ENCODE results near the gene USP6NL. TPM values are rescaled to one million over a fixed set of nuclear protein-coding genes. Genes with fewer than 3 reads are reported as not detected.

USP6NL gene
- 10 to 100 TPM; 28.8 to 56.4 (median 34.0) TPM for total RNA-seq

DNA sequence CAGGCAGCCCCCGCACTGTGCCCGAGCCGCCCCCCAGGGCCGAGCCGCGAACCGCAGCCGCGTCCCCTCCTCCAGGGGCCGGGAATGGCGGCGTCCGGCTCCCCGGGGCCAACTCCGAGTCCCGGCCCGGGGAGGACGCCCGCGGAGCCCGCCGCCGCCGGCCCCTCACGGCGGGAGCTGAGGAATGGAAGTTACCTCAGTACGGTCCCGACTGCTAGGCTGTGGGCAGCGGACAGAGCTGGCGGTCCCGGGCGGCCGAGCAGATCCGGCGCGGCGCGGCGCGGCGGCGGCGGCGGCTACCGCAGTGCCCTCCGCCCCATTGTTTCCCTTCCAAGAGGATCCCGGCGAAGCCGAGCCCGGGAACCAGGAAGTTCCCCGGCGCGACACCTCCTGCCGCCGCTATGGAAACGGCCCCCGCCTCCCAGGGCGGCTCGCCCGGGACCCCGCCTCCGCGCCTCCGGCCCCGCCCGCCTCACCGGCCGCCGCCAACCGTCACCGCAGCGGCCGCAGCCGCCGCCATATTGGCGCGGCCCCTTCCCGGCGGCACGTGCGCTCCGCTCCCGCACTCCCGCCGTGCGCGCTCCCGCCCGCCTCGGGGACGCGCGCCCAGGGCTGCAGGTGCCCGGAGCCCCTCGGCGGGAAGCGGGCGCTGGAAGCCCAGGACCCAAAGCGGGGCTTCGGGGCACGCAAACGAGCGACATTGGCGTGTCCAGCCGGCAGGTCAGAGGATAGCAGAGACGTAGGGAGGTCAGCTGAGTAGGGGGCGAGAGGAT, at the start of gene USP6NL:
Gene USP6NL, minus strand, starts transcription at position 403 of the 773 bp plus-strand sequence. CDS start 14,016 bp downstream, outside the sequence.
- peak in 3 of 4 donors; percentile 55 to 88 (median 87) for TF ChIP-seq POLR2A (IDR thresholded peaks at IDR 0.05)
- TF ChIP-seq, protein P1, sequence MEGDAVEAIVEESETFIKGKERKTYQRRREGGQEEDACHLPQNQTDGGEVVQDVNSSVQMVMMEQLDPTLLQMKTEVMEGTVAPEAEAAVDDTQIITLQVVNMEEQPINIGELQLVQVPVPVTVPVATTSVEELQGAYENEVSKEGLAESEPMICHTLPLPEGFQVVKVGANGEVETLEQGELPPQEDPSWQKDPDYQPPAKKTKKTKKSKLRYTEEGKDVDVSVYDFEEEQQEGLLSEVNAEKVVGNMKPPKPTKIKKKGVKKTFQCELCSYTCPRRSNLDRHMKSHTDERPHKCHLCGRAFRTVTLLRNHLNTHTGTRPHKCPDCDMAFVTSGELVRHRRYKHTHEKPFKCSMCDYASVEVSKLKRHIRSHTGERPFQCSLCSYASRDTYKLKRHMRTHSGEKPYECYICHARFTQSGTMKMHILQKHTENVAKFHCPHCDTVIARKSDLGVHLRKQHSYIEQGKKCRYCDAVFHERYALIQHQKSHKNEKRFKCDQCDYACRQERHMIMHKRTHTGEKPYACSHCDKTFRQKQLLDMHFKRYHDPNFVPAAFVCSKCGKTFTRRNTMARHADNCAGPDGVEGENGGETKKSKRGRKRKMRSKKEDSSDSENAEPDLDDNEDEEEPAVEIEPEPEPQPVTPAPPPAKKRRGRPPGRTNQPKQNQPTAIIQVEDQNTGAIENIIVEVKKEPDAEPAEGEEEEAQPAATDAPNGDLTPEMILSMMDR (IDR thresholded peaks at IDR 0.05): no peak
- Histone ChIP-seq H3K27me3 (no peaks in the 10 kb centered on the region), H3K27ac (peak within 1 kb of the TSS; percentile 88 to 97 (median 95)), H3K9me3 (no peaks in the 10 kb centered on the region), H3K4me3 (peak within 1 kb of the TSS; percentile 75 to 97 (median 82)), H3K4me1 (peaks cover 0 to 49% (median 10%) of the 10 kb centered on the region in 3 donors), H3K36me3 (no peaks in the 10 kb centered on the region)
- WGBS, 2 donors: 0% methylated on average over 12 to 21 of the region's 107 CpGs
- intact Hi-C loops (cut with DNase I): no loop called here
- peak; percentile 25 for DNase-seq

DNA sequence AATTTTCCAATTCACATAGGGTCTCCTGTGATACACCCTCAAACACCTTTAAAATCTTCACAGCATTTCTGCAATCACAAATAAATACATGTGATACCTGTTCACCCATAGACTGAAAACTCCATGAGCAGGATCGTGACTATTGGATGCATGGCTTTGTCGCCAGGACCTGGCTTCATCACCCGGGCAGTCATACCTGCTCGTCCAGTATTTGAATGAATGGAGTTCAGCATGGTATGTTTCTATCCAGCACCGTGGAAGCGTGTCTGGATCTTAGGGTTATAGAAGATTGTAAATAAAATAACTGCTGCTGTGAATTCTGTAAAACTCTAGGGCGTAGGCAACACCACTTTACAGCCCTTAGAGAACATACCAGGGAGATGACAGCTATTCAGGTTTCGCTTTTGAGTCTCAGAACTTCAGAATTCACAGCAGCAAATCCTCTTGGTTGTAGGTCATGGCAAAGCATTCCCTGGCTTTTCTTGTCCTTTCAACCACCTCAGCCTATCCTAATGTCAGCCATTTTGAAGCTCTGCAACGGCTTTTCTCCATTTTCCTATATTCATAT, 47.4 kb upstream of the USP6NL start:
- WGBS, 2 donors: 52 to 62% methylated on average over 9 of the region's 9 CpGs
- no peaks in the 10 kb centered on the region for H3K36me3 ChIP-seq
- DNase-seq: no peak
- H3K4me1 ChIP-seq: peaks cover 0 to 39% (median 4%) of the 10 kb centered on the region in 3 donors
- H3K27me3 ChIP-seq: no peaks in the 10 kb centered on the region
- intact Hi-C loops (cut with DNase I): no loop called here
- TF ChIP-seq POLR2A (IDR thresholded peaks at IDR 0.05): no peak
- TF ChIP-seq, protein P1 (IDR thresholded peaks at IDR 0.05): no peak
- no peak overlapping the region for H3K4me3 ChIP-seq
- H3K27ac ChIP-seq: peak overlapping the region in 3 of 4 donors; percentile 37 to 65 (median 38)
- H3K9me3 ChIP-seq: no peaks in the 10 kb centered on the region

DNA sequence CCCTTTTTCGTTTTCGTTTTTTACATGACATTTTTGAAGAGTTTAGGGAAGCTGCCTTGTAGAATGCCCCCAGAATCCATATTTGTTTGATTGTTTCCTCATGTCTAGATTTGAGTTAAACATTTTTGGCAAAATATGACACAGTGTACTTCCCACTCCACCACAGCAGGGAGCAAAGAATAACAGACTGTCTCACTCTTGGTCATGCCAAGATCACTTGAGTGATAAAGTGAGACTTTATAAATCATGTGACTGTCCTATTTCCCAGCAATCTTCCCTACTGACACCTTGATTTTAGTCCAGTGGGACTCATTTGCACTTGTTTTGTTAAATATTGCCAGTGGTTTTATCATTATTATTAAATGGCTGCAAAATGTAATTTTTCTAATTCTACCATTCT, 44.4 kb upstream of the USP6NL start:
- 51 to 71% methylated on average over 2 of the region's 2 CpGs for WGBS, 2 donors
- DNase-seq: no peak
- intact Hi-C loops (cut with DNase I): no loop called here

GRCh38 chr10:11654659-11655058, 43.2 kb upstream of the USP6NL start:
- WGBS, 2 donors: 78 to 94% methylated on average over 7 to 9 of the region's 9 CpGs

More for the DNA sequence above, 44.4 kb upstream of the USP6NL start:
- TF ChIP-seq, protein P1 (IDR thresholded peaks at IDR 0.05): no peak
- no peak for TF ChIP-seq POLR2A (IDR thresholded peaks at IDR 0.05)
- Histone ChIP-seq H3K4me1 (peaks cover 0 to 24% (median 0%) of the 10 kb centered on the region in 3 donors), H3K4me3 (no peak overlapping the region), H3K36me3 (no peaks in the 10 kb centered on the region), H3K27ac (no peak overlapping the region), H3K9me3 (no peaks in the 10 kb centered on the region), H3K27me3 (no peaks in the 10 kb centered on the region)

More at GRCh38 chr10:11654659-11655058, 43.2 kb upstream of the USP6NL start:
- intact Hi-C loops (cut with DNase I): no loop called here
- Histone ChIP-seq H3K4me3 (no peak overlapping the region), H3K4me1 (peaks cover 0 to 20% (median 0%) of the 10 kb centered on the region in 3 donors), H3K27ac (no peak overlapping the region), H3K36me3 (no peaks in the 10 kb centered on the region), H3K9me3 (no peaks in the 10 kb centered on the region), H3K27me3 (no peaks in the 10 kb centered on the region)
- TF ChIP-seq POLR2A (IDR thresholded peaks at IDR 0.05): no peak
- TF ChIP-seq, protein P1 (IDR thresholded peaks at IDR 0.05): no peak
- DNase-seq: no peak
